ENCODE measurements around the gene TM4SF20.

- TF ChIP-seq, protein P1, sequence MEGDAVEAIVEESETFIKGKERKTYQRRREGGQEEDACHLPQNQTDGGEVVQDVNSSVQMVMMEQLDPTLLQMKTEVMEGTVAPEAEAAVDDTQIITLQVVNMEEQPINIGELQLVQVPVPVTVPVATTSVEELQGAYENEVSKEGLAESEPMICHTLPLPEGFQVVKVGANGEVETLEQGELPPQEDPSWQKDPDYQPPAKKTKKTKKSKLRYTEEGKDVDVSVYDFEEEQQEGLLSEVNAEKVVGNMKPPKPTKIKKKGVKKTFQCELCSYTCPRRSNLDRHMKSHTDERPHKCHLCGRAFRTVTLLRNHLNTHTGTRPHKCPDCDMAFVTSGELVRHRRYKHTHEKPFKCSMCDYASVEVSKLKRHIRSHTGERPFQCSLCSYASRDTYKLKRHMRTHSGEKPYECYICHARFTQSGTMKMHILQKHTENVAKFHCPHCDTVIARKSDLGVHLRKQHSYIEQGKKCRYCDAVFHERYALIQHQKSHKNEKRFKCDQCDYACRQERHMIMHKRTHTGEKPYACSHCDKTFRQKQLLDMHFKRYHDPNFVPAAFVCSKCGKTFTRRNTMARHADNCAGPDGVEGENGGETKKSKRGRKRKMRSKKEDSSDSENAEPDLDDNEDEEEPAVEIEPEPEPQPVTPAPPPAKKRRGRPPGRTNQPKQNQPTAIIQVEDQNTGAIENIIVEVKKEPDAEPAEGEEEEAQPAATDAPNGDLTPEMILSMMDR (IDR thresholded peaks at IDR 0.05): no peak
- no peak for TF ChIP-seq POLR2A (IDR thresholded peaks at IDR 0.05)
These were observed 2.3 kb downstream of the TM4SF20 start for GRCh38 chr2:227376656-227377396.
